ENCODE results near the gene TBCC.
"Not testable (repeated sequence)": the region's sequence is repeated elsewhere in the genome, so short reads cannot be mapped to it uniquely, and the experiment has no call there.

Gene TBCC

GRCh38 chr6:42704251-42704936 is 41.5 kb downstream of the TBCC start:
- Histone ChIP-seq H3K4me1 (ENCODE audit: control extremely low read depth in 1 of 4, control insufficient read depth in 4 of 4, insufficient read depth in 4 of 4, low read length in 3 of 4) (no peaks in the 10 kb centered on the region), H3K4me3 (ENCODE audit: control insufficient read depth in 1 of 7, extremely low read depth in 1 of 7, insufficient read depth in 4 of 7, low read depth in 2 of 7, low read length in 6 of 7) (no peak overlapping the region), H3K36me3 (ENCODE audit: control insufficient read depth in 4 of 4, insufficient read depth in 4 of 4, low read length in 3 of 4) (no peaks in the 10 kb centered on the region), H3K27ac (ENCODE audit: insufficient read depth in 1 of 2, low read depth in 1 of 2, low read length in 2 of 2, poor library complexity in 1 of 2, severe bottlenecking in 2 of 2) (no peak overlapping the region), H3K9me3 (ENCODE audit: control extremely low read depth in 1 of 5, control insufficient read depth in 4 of 5, insufficient read depth in 2 of 5, low read depth in 1 of 5, low read length in 4 of 5) (no peaks in the 10 kb centered on the region), H3K27me3 (replicated peaks in 2 of 5; ENCODE audit: control insufficient read depth in 4 of 5, insufficient read depth in 5 of 5, low read length in 4 of 5) (no peaks in the 10 kb centered on the region)
- WGBS (ENCODE audit: insufficient coverage) = 83% methylated on average over 18 of the region's 24 CpGs
- CTCF ChIA-PET = interaction anchor here (0.8 to 1.7 kb wide), 2 partner anchors 12 to 127 kb away, joined by 4 to 6 read pairs; no protein-coding TSS in a partner anchor
- no peak for DNase-seq
- POLR2A ChIA-PET = no interaction called here

- H3K9me3 ChIP-seq (ENCODE audit: control extremely low read depth in 1 of 5, control insufficient read depth in 4 of 5, insufficient read depth in 2 of 5, low read depth in 1 of 5, low read length in 4 of 5); H3K4me1 ChIP-seq (ENCODE audit: control extremely low read depth in 1 of 4, control insufficient read depth in 4 of 4, insufficient read depth in 4 of 4, low read length in 3 of 4); H3K27ac ChIP-seq (ENCODE audit: insufficient read depth in 1 of 2, low read depth in 1 of 2, low read length in 2 of 2, poor library complexity in 1 of 2, severe bottlenecking in 2 of 2); POLR2A ChIA-PET; H3K4me3 ChIP-seq (ENCODE audit: control insufficient read depth in 1 of 7, extremely low read depth in 1 of 7, insufficient read depth in 4 of 7, low read depth in 2 of 7, low read length in 6 of 7); DNase-seq; H3K36me3 ChIP-seq (ENCODE audit: control insufficient read depth in 4 of 4, insufficient read depth in 4 of 4, low read length in 3 of 4); H3K27me3 ChIP-seq (replicated peaks in 2 of 5; ENCODE audit: control insufficient read depth in 4 of 5, insufficient read depth in 5 of 5, low read length in 4 of 5): not testable (repeated sequence)
- CTCF ChIA-PET = interaction anchor here (0.8 to 1.7 kb wide), 2 partner anchors 10 to 41 kb away, joined by 5 to 6 read pairs; no protein-coding TSS in a partner anchor
- WGBS (ENCODE audit: insufficient coverage) = 89% methylated on average over 1 of the region's 3 CpGs
Measured at GRCh38 chr6:42702786-42703185, 43.1 kb downstream of the TBCC start.

DNA sequence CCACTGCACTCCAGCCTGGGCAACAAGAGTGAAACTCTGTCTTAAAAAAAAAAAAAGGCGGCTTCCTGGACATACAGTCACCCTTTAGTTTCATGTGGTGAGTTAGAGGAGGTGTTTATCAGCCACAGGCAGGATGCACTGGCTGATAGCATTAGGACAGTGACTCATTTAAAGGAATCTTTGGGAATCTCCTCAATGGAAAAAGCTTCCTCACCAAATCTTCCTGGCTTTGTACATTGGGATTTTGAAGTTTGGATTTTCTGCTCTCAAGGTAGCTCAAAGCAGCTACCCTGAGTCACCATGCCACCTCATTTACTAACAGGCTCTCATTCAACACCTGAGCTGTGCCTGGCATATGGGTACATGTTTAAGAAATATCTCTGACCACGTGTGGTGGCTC is 43.7 kb downstream of the TBCC start:
- POLR2A ChIA-PET = no interaction called here
- H3K9me3 ChIP-seq (ENCODE audit: control extremely low read depth in 1 of 5, control insufficient read depth in 4 of 5, insufficient read depth in 2 of 5, low read depth in 1 of 5, low read length in 4 of 5) = no peaks in the 10 kb centered on the region
- no peak overlapping the region for H3K4me3 ChIP-seq (ENCODE audit: control insufficient read depth in 1 of 7, extremely low read depth in 1 of 7, insufficient read depth in 4 of 7, low read depth in 2 of 7, low read length in 6 of 7)
- no peaks in the 10 kb centered on the region for H3K27me3 ChIP-seq (replicated peaks in 2 of 5; ENCODE audit: control insufficient read depth in 4 of 5, insufficient read depth in 5 of 5, low read length in 4 of 5)
- DNase-seq = no peak
- WGBS (ENCODE audit: insufficient coverage) = no CpG with 5 or more reads among the region's 2 CpGs
- H3K4me1 ChIP-seq (ENCODE audit: control extremely low read depth in 1 of 4, control insufficient read depth in 4 of 4, insufficient read depth in 4 of 4, low read length in 3 of 4) = no peaks in the 10 kb centered on the region
- H3K36me3 ChIP-seq (ENCODE audit: control insufficient read depth in 4 of 4, insufficient read depth in 4 of 4, low read length in 3 of 4) = no peaks in the 10 kb centered on the region
- H3K27ac ChIP-seq (ENCODE audit: insufficient read depth in 1 of 2, low read depth in 1 of 2, low read length in 2 of 2, poor library complexity in 1 of 2, severe bottlenecking in 2 of 2) = no peak overlapping the region
- CTCF ChIA-PET = interaction anchor here (1.1 to 1.7 kb wide), 2 partner anchors 9 to 10 kb away, joined by 3 to 6 read pairs; no protein-coding TSS in a partner anchor

DNA sequence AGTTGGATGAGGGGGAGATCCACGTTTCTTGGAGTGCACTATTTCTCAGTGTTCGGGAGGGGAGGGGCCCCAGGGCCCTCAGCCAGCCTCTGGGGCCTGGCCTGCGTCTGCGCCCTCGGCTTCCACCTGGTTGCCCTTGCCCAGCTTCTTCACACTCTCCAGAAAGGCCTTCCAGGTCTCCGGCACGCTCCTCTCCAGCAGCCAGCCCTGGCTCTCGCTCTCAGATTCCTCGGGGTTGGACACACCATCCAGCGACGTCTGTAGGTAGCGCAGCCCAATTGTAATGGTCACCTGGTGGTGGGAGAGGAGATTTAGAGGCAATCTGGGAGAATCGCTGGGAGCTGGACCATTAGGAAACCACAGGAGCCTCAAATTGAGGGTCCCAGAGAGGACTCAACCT is 47.7 kb downstream of the TBCC start:
- no peak for DNase-seq
- Histone ChIP-seq H3K27ac (ENCODE audit: insufficient read depth in 1 of 2, low read depth in 1 of 2, low read length in 2 of 2, poor library complexity in 1 of 2, severe bottlenecking in 2 of 2) (no peak overlapping the region), H3K27me3 (replicated peaks in 2 of 5; ENCODE audit: control insufficient read depth in 4 of 5, insufficient read depth in 5 of 5, low read length in 4 of 5) (no peaks in the 10 kb centered on the region), H3K9me3 (ENCODE audit: control extremely low read depth in 1 of 5, control insufficient read depth in 4 of 5, insufficient read depth in 2 of 5, low read depth in 1 of 5, low read length in 4 of 5) (no peaks in the 10 kb centered on the region), H3K36me3 (ENCODE audit: control insufficient read depth in 4 of 4, insufficient read depth in 4 of 4, low read length in 3 of 4) (peaks cover 0 to 13% (median 6%) of the 10 kb centered on the region in 4 experiments), H3K4me1 (ENCODE audit: control extremely low read depth in 1 of 4, control insufficient read depth in 4 of 4, insufficient read depth in 4 of 4, low read length in 3 of 4) (peaks cover 0 to 6% (median 1%) of the 10 kb centered on the region in 4 experiments), H3K4me3 (ENCODE audit: control insufficient read depth in 1 of 7, extremely low read depth in 1 of 7, insufficient read depth in 4 of 7, low read depth in 2 of 7, low read length in 6 of 7) (no peak overlapping the region)
- POLR2A ChIA-PET = interaction anchor here (0.6 kb wide), 1 partner anchor 77 kb away, joined by 3 read pairs; no protein-coding TSS in a partner anchor
- 94% methylated on average over 11 of the region's 13 CpGs for WGBS (ENCODE audit: insufficient coverage)
- CTCF ChIA-PET = interaction anchor here (1.0 kb wide), 1 partner anchor 28 kb away, joined by 3 read pairs; no protein-coding TSS in a partner anchor

DNA sequence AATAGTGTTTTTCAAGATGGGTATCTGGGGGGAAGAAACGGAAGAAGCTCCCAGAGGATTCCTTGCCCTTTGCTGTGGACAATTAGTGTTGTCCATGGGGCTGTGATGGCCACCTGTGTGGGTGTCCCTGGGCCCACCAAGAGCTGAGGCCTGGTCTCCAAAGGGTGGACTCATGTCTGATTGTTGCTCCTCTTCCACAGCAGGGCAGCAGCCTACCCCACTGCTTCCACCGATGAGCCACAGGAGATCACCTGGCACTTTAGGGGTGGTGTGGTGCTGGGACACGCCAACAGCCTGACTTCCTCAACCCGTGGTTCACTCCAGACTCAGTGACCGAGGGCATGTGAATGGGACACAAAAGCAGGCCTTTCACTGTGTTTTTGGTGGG is 48.6 kb downstream of the TBCC start:
- Histone ChIP-seq H3K27me3 (replicated peaks in 2 of 5; ENCODE audit: control insufficient read depth in 4 of 5, insufficient read depth in 5 of 5, low read length in 4 of 5) (no peaks in the 10 kb centered on the region), H3K36me3 (ENCODE audit: control insufficient read depth in 4 of 4, insufficient read depth in 4 of 4, low read length in 3 of 4) (peaks cover 3 to 21% (median 13%) of the 10 kb centered on the region in 4 experiments), H3K27ac (ENCODE audit: insufficient read depth in 1 of 2, low read depth in 1 of 2, low read length in 2 of 2, poor library complexity in 1 of 2, severe bottlenecking in 2 of 2) (no peak overlapping the region), H3K4me3 (ENCODE audit: control insufficient read depth in 1 of 7, extremely low read depth in 1 of 7, insufficient read depth in 4 of 7, low read depth in 2 of 7, low read length in 6 of 7) (no peak overlapping the region), H3K4me1 (ENCODE audit: control extremely low read depth in 1 of 4, control insufficient read depth in 4 of 4, insufficient read depth in 4 of 4, low read length in 3 of 4) (peaks cover 0 to 6% (median 1%) of the 10 kb centered on the region in 4 experiments), H3K9me3 (ENCODE audit: control extremely low read depth in 1 of 5, control insufficient read depth in 4 of 5, insufficient read depth in 2 of 5, low read depth in 1 of 5, low read length in 4 of 5) (no peaks in the 10 kb centered on the region)
- ChIA-PET POLR2A (interaction anchor here (0.8 kb wide), 1 partner anchor 16 kb away, joined by 3 read pairs; no protein-coding TSS in a partner anchor), CTCF (interaction anchor here (2.0 kb wide), 1 partner anchor 10 kb away, joined by 7 read pairs; no protein-coding TSS in a partner anchor)
- WGBS (ENCODE audit: insufficient coverage) = 100% methylated on average over 2 of the region's 5 CpGs
- no peak for DNase-seq

- DNase-seq = no peak
- no peaks in the 10 kb centered on the region for H3K27me3 ChIP-seq (replicated peaks in 2 of 5; ENCODE audit: control insufficient read depth in 4 of 5, insufficient read depth in 5 of 5, low read length in 4 of 5)
- peaks cover 3 to 26% (median 17%) of the 10 kb centered on the region in 4 experiments for H3K36me3 ChIP-seq (ENCODE audit: control insufficient read depth in 4 of 4, insufficient read depth in 4 of 4, low read length in 3 of 4)
- 74% methylated on average over 5 of the region's 7 CpGs for WGBS (ENCODE audit: insufficient coverage)
- no peak overlapping the region for H3K4me3 ChIP-seq (ENCODE audit: control insufficient read depth in 1 of 7, extremely low read depth in 1 of 7, insufficient read depth in 4 of 7, low read depth in 2 of 7, low read length in 6 of 7)
- H3K27ac ChIP-seq (ENCODE audit: insufficient read depth in 1 of 2, low read depth in 1 of 2, low read length in 2 of 2, poor library complexity in 1 of 2, severe bottlenecking in 2 of 2) = no peak overlapping the region
- CTCF ChIA-PET = interaction anchor here (2.0 kb wide), 1 partner anchor 9 kb away, joined by 7 read pairs; no protein-coding TSS in a partner anchor
- H3K9me3 ChIP-seq (ENCODE audit: control extremely low read depth in 1 of 5, control insufficient read depth in 4 of 5, insufficient read depth in 2 of 5, low read depth in 1 of 5, low read length in 4 of 5) = no peaks in the 10 kb centered on the region
- POLR2A ChIA-PET = interaction anchor here (0.8 kb wide), 1 partner anchor 16 kb away, joined by 3 read pairs; no protein-coding TSS in a partner anchor
- peaks cover 0 to 6% (median 1%) of the 10 kb centered on the region in 4 experiments for H3K4me1 ChIP-seq (ENCODE audit: control extremely low read depth in 1 of 4, control insufficient read depth in 4 of 4, insufficient read depth in 4 of 4, low read length in 3 of 4)
Measured at GRCh38 chr6:42696526-42697267, 49.2 kb downstream of the TBCC start.

Measured in common myeloid progenitor, CD34-positive (primary cell).